Brain microvascular endothelial cell (primary cell): ENCODE results near the gene FRAS1.

Experiments
- DNase-seq: peaks from one replicate; pipeline ENCODE4 v3.0.0-alpha.2; 2020
- H3K27ac ChIP-seq: fragments of 250-450 bp; sonication (Bioruptor Pico); 2 replicates; pipeline ENCODE4 v1.5.1; 2020; ENCODE audit warnings: mild to moderate bottlenecking, moderate library complexity
- H3K27me3 ChIP-seq: fragments of 250-450 bp; sonication (Bioruptor Pico); replicated peaks from 2 replicates; pipeline ENCODE4 v1.5.1; 2020; ENCODE audit warnings: mild to moderate bottlenecking
- H3K36me3 ChIP-seq: fragments of 250-450 bp; sonication (Bioruptor Pico); replicated peaks from 2 replicates; pipeline ENCODE4 v1.5.1; 2020; ENCODE audit warnings: mild to moderate bottlenecking
- H3K4me3 ChIP-seq: 2 replicates; pipeline ENCODE4 v1.5.1; 2011; ENCODE audit warnings: low read depth, mild to moderate bottlenecking, control low read depth, low read length, moderate library complexity
- CTCF ChIP-seq: IDR thresholded peaks from 2 replicates; pipeline ENCODE4 v1.5.1; 2011; ENCODE audit warnings: low read depth, mild to moderate bottlenecking, moderate library complexity, low read length, control low read depth, inconsistent platforms; ENCODE audit errors: missing control alignments
- in situ Hi-C: cut with HindIII; loops from 2 replicates; pipeline ENCODE4 v1.10.0; 2017; ENCODE audit warnings: low sequenced_read_pairs, low pct_ligation_motif_present

The FRAS1 gene

DNA sequence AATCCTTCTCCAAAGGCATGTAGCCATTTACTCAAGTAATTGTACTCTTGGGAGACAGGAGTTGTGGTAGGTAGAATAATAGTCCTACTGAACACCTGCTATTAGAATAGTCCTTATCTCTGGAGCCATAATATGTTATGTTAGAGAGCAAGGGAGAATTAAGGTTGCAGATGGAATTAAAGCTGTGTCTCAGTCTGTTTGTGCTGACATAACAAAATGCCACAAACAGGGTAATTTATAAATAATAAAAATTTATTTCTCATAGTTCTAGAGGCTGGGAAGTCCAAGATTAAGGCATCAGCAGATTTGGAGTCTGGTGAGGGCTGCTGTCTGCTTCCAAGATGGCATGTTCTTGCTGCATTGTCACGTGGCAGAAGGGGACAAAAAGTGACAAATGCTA is 24.2 kb upstream of the FRAS1 start:
- TF ChIP-seq CTCF = no peak
- in situ Hi-C loops = no loop called here

GRCh38 chr4:78033861-78034260 is 23.3 kb upstream of the FRAS1 start:
- in situ Hi-C loops = no loop called here

More for the DNA sequence above, 24.2 kb upstream of the FRAS1 start:
- H3K27me3 ChIP-seq = no peaks in the 10 kb centered on the region
- H3K36me3 ChIP-seq = no peaks in the 10 kb centered on the region
- no peak overlapping the region for H3K4me3 ChIP-seq
- no peak for DNase-seq
- no peak overlapping the region for H3K27ac ChIP-seq

GRCh38 chr4:78038704-78039103 is 18.4 kb upstream of the FRAS1 start:
- Histone ChIP-seq H3K4me3 (no peak overlapping the region), H3K27me3 (no peaks in the 10 kb centered on the region), H3K27ac (no peak overlapping the region), H3K36me3 (no peaks in the 10 kb centered on the region)
- no peak for TF ChIP-seq CTCF
- DNase-seq = no peak
- in situ Hi-C loops = no loop called here

More at GRCh38 chr4:78033861-78034260, 23.3 kb upstream of the FRAS1 start:
- H3K4me3 ChIP-seq = no peak overlapping the region
- no peak for TF ChIP-seq CTCF
- H3K27me3 ChIP-seq = no peaks in the 10 kb centered on the region
- DNase-seq = no peak
- no peaks in the 10 kb centered on the region for H3K36me3 ChIP-seq
- no peak overlapping the region for H3K27ac ChIP-seq

- TF ChIP-seq CTCF = no peak
- H3K36me3 ChIP-seq = no peaks in the 10 kb centered on the region
- no peaks in the 10 kb centered on the region for H3K27me3 ChIP-seq
- no peak overlapping the region for H3K27ac ChIP-seq
- no peak for DNase-seq
- in situ Hi-C loops = no loop called here
- H3K4me3 ChIP-seq = no peak overlapping the region
These were observed 17.4 kb upstream of the FRAS1 start for GRCh38 chr4:78039678-78040077.

DNA sequence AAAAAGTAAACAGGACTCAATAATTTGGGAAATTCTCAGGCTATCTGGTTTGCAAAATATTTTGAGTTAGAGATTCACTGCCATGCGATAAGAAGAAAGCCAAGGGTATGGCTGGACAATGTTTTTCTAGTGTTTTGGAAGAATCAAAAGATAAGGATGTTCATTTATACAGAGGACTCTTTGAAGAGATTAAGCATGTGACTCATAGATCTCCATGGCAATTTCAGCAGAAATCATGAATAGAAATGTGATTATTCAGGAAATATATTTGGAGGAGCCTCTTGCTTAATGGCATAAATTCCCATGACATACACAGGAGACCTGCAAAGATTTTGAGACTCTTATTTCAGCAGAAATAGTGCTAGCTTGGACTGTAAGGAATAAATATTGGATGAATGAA is 16.7 kb upstream of the FRAS1 start:
- no peak for TF ChIP-seq CTCF
- Histone ChIP-seq H3K36me3 (no peaks in the 10 kb centered on the region), H3K4me3 (no peak overlapping the region), H3K27ac (no peak overlapping the region), H3K27me3 (no peaks in the 10 kb centered on the region)
- peak; percentile 12 for DNase-seq
- in situ Hi-C loops = no loop called here

GRCh38 chr4:78047366-78047765 is 9.8 kb upstream of the FRAS1 start:
- in situ Hi-C loops = no loop called here
- H3K4me3 ChIP-seq = no peak overlapping the region
- no peak for TF ChIP-seq CTCF
- DNase-seq = no peak
- H3K27ac ChIP-seq = no peak overlapping the region
- H3K27me3 ChIP-seq = no peaks in the 10 kb centered on the region
- no peaks in the 10 kb centered on the region for H3K36me3 ChIP-seq
